HL-60/S4 (cell line): ENCODE data around the gene ACAD9.
"Not testable (repeated sequence)": the region's sequence is repeated elsewhere in the genome, so short reads cannot be mapped to it uniquely, and the experiment has no call there.

Experiments
- in situ Hi-C: fragments of 300-500 bp; cut with MboI; formaldehyde crosslinking; loops from 2 replicates; pipeline ENCODE4 v1.14.3; 2022; ENCODE audit warnings: low sequenced_read_pairs

ACAD9 gene

DNA sequence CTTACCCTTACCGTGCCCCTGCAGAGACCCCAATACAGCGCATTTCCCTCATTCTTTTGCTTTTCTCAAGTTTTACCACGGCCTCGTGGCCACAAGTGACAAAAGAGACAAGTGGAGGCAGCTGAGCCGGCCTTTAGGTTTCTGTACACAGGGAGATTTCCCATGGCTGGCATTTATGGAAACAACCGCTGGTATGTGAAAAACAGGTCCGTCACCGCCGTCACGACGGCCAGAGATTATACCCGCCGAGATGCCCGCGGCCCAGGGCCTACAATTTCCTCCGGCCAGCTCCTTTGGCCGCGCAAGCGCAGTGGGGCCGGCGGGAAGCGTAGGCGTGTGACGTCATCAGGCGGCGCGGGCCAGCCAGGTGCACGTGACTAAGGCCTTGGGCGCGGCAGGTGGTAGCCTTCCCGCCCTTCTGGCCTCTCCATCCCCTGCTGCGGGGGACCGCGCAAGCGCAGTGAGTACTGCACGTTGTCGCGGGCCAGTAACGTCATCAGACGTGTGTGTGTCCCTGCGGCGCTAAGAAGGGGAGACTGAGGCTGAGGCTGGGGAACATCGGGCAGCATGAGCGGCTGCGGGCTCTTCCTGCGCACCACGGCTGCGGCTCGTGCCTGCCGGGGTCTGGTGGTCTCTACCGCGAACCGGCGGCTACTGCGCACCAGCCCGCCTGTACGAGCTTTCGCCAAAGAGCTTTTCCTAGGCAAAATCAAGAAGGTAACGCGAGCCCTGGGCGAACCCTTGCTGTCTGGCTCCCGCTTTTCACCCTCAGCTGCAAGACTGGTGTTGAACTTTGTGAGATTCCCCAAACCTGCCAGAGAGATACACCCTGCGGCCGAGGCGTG is at the start of gene ACAD9:
ACAD9 (plus strand) TSS at position 496 of the 845 bp plus-strand sequence; CDS start at position 568, 72 bp downstream.
- in situ Hi-C loops, result no loop called here

DNA sequence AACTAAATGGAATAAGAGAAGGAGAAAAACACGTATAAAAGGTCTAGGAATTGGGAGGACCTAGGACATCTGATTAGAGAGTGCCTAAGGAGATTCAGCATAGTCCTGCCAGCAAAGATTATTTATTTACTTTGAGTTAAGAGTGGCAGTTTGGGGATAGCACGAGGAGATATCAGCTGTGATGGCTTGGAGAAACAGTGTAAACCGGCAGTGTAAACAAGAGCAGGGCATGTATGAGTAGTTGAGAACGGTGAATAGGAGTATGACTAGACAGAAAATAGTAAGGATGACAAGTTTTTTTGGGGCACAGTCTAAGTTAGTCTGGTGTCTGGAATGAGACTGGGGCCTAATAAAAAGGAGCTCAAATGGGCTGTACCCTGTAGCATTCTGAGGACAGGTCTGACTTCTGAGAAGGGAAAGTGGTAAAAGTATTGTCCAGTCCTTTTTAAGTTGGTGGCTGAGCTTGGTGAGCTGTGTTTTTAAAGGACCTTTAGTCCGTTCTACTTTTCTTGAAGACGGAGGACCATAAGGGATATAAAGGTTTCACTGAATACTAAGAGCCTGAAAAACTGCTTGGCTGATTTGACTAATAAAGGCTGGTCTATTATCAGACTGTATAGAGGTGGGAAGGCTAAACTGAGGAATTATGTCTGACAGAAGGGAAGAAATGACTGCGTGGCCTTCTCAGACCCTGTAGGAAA is 49.3 kb upstream of the ACAD9 start:
- in situ Hi-C loops, result not testable (repeated sequence)

DNA sequence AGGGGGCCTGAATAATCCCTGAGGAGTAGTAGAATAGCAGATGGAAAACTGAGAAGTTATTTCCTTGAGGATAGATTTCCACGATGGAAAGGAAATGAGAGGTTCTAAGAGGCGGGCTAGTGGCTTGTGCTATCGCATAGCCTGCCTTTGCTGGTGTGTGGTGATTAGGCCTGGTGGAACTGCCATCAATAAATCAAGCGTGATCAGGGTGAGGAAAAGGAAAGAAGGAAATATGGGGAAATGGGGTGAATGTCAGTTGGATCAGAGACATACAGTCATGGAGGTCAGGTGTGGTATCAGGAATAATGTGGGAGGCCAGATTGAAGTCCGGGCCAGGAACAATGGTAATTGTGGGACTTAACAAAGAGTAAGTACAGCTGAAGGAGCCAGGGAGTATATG is 48.7 kb upstream of the ACAD9 start:
- in situ Hi-C loops, result not testable (repeated sequence)

GRCh38 chr3:128832979-128833378 is 46.4 kb upstream of the ACAD9 start:
- in situ Hi-C loops, result not testable (repeated sequence)

DNA sequence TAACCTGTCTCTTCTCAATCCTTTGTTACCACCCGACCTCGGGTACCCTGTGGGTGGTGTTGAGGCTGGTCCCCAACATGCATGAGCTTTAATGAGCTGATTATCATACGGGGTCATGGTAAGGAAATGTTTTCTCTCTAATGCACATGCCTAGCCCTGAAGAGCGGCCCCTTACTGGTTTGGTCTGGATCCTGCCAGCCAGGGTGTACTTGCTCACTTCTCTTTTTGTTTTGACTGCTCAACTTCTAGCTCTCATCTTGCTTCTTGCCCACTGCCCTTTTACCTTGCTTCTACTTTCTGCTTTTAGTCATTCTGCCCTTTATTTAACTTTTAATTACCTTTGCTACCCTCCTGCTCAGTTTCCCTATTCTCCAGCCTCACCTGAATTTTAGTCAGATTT is 44.3 kb upstream of the ACAD9 start:
- in situ Hi-C loops, result no loop called here

GRCh38 chr3:128841926-128842920 is 37.2 kb upstream of the ACAD9 start:
- in situ Hi-C loops, result no loop called here

DNA sequence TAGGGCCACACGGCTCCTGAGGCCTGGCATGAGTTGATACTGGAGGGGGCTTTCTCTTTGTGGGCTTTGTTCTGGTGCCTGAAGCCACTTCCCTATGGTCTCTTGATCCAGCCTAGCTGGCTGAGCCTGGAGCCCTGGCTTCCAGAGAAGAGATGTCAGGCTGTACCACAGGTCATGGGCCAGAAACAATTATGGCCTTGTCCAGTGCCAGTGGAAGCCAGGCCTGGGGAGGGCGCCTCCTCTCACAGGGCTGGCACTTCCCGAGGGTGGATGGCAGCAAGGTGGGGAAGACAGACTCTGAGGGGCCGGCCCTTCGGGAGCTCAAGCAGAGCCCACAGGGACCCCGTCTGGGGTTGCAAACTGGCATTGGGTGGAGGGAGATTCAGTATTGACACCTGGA is 34.9 kb upstream of the ACAD9 start:
- in situ Hi-C loops, result no loop called here

GRCh38 chr3:128845119-128845777 is 34.2 kb upstream of the ACAD9 start:
- in situ Hi-C loops, result no loop called here

GRCh38 chr3:128845778-128846485 is 33.5 kb upstream of the ACAD9 start:
- in situ Hi-C loops, result no loop called here

DNA sequence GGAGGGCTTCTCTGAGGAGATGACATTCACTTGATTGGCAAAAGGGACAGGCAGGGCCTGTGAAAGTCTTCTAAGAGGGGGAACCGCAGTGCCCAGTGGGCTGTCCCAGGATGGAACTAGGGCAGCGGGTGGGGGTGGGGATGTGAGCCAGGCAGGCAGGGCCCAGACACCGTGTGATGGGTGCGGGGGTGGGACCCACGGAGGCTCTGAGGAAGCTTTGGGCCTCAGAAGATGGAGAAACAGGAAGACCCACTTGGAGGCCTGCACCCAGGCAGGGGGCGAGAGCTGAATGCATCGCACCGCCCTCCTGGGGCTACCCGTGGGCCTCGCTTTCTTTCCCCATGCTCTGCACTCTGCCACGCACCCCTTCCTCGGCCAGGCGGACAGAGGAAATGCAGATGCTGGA is 32.9 kb upstream of the ACAD9 start:
- in situ Hi-C loops, result no loop called here

GRCh38 chr3:128847666-128848370 is 31.6 kb upstream of the ACAD9 start:
- in situ Hi-C loops, result no loop called here

DNA sequence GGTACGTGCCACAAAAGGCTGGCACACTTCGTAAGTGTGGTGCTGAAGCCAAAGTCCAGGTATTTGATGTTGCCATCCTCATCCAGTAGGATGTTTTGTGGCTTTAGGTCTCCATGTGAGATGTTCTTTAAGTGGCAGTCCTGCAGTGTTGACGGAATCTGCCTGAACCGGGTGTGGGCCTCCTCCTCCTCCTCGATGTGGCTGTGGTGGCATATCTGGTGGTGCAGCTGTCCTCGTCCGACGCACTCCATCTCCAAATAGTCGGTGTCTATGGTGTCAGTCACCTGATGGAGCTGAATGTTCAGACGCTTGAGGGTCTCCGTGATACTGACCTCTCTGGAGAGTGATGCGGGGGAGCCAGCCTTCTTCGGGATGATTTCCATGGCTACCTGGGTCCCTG is 30.5 kb upstream of the ACAD9 start:
- in situ Hi-C loops, result no loop called here

GRCh38 chr3:128849911-128850455 is 29.4 kb upstream of the ACAD9 start:
- in situ Hi-C loops, result no loop called here

DNA sequence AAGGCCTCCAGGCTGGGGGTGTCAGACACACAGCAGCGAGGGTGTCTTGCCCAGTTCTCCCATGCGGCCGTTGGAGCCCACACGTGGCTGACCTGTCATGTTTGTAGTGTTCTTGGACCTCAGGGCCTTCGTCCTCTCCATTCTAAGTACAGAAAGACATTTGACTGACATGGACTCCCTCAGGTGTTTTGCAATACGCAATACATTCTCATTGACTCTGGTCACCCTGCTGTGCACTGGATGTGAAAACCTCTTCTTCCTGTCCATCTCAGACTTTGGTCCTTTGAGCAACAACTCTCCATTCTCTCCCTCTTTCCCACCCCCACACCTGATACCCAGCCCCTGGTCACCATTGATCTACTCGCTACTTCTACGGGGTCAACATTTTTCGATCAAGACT is 28.9 kb upstream of the ACAD9 start:
- in situ Hi-C loops, result no loop called here

DNA sequence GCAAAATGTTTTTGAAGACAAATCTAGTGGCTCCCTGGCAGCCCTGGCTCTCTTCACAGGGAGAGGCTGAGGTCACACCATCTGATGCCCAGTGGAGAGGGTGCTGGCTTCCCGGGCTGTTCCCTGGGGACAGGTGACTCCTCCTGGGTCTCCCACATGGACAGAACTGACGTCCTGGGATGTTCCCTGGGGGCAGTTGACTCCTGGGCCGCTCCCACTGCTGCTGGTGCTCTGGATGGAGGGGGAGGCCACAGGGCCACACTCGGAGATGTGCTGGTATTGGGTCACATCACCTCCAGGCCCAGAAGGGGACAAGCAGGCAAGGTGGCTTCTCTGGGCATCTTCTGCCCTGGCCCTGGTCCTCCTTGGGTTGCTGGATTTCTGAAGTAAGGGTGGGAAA is 27.8 kb upstream of the ACAD9 start:
- in situ Hi-C loops, result no loop called here

DNA sequence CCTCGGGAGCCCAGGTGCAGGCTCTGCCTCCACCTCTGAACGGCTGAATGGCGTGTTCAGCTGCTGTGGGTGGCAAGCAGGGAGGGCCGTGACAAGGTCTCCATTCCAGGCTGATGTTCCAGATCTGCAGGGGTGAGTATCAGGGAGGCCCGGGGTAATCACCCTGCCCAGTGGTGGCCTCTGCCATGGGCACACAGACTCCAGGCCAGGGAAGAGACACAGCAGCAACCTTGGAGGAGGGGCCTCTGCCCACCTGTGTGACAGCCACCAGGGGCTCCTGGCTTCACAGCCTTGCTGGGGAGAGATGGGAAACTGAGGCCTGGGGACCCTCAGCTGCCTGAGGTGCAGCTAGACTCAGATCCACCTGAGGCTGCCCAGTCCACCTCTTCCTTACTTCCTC is 25.6 kb upstream of the ACAD9 start:
- in situ Hi-C loops, result no loop called here

DNA sequence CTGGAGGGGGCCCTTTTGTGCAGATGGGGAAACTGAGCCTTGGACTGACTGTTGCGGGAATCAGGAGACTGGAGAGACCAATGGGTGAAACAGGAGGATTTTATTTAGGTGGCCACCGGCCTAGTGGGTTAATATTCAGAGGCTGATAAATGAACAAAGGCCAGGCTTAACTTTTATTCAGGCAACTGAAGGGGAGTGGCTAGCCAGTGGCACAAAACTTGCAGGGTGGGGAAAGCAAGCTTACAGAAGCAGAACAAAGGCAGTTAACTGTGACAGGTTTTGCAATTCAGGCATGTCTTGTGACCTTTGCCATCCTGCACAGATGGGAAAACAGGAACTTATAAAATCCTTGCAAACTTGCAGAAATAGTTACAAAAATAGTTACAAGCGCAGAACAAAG is 24.9 kb upstream of the ACAD9 start:
- in situ Hi-C loops, result no loop called here

DNA sequence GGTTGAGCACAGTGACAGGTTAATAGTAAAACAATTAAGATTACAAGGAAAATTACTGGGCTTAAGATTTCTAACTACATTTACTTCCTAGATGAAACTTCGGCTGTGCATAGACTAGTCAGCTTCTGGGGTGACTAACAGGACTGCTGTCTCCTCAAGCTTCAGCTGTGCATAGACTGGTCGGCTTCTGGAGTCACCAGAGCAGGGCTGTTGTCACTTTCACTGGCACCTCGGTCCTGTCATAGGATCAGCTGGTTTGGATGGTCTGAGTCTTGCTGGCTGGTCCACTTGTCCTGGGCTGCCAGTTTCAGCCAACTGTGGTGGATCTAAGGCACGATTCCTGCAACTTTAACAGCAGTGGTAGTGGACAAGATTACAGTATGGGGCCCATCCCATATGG is 23.9 kb upstream of the ACAD9 start:
- in situ Hi-C loops, result no loop called here

GRCh38 chr3:128858167-128858566 is 21.3 kb upstream of the ACAD9 start:
- in situ Hi-C loops, result no loop called here
